DND-41 (cell line): ENCODE data around the gene CYCS.

ENCODE experiments used
- CTCF ChIP-seq: IDR thresholded peaks from 2 replicates; pipeline ENCODE4 v1.5.1; 2012; ENCODE audit warnings: borderline replicate concordance, low read length, moderate library complexity, mild to moderate bottlenecking; ENCODE audit not compliant: poor library complexity, severe bottlenecking; ENCODE audit errors: extremely low read depth
- EZH2 ChIP-seq: IDR thresholded peaks from 3 replicates; pipeline ENCODE4 v1.6.1; 2012; ENCODE audit warnings: borderline replicate concordance, low read depth, mild to moderate bottlenecking, moderate library complexity, low read length, inconsistent platforms; ENCODE audit not compliant: severe bottlenecking

GRCh38 chr7:25105911-25106310, 19.1 kb downstream of the CYCS start:
- TF ChIP-seq CTCF, result no peak
- no peak for TF ChIP-seq EZH2
